NCI-H1436 (cell line): ENCODE data around the gene USP34.

ENCODE experiments used
- DNase-seq: peaks from one replicate; lab custom pipeline; 2025; lab: John Stamatoyannopoulos, UW

Gene USP34

DNA sequence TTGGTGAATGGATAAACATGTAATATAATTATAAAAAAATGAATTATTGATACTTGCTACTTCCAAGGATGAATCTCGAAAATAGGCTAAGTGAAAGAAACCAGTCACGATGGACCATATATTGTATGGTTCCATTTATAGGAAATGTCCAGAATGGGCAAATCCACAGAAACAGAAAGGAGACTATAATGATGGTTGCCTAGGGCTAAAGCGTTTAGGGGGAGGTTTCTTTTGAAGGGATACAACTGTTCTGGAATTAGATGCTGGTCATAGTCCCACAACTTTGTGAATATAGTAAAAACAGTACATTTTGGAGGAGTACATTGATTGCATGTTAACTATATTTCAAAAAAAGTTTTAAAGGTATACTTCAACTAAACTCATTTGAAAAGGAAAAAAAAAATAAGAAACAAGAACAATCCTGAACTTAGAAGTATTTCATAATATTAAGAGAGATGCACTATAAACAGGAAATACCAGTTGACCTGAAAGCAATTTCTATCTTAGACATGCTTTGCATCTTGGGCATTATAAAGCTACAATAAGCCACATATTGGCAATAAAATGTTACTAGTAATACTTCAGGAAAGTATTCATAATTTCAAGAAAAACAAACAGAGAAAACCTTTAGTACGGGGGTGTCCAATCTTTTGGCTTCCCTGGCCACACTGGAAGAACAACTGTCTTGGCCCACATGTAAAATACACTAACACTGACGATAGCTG, 178.9 kb downstream of the USP34 start:
- no peak for DNase-seq

DNA sequence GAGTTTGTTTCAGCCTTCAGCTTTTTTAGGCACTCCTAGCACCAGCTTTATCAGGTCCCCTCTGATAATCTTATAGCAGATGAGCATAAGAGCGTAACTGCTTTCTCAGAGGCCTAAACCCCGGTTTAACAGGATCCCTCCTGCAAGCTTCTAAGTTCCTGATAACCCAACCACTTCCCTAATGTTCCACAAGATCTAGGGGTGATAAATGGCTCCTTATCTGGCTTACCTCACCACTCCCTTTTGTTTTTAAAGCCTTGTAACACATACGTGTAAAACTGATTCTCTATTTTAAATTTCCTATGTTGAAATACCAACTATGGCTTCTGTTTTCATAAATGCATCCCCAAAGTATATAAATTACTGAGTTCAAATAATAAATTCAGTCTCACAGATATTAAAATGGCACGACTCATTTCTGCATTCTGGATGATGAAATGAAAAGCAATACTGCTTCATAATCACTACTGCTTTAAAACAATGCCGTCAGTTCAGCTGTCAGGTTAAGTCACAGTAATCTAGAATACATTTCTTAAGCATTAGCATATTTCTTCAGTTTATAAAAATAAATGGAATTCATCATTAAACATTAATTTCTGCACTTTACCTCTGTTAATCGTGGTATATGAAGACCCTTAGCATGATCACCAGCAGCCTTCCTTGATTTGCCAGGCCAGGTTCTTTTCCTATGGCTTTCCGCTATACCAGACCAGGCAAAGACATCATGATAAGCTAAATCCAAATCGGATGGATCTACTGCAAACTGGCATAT, 182.6 kb downstream of the USP34 start:
- DNase-seq: no peak

DNA sequence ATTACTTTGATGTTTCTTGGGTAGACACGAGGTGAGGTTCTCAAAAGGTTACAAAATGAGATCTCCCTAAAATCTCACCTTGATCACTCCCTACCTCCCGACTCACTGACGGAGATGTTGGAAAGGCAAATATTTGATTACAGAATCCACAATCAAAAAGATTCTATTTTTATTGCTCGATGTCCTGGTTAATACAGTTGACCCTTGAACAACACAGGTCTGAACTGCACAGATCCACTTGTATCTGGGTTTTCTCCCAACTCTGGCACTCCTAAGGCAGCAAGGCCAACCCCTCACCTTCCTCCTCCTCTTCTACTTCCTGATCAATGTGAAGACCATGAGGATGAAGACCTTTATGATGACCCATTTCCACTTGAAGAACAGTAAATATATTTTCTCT, 183.6 kb downstream of the USP34 start:
- DNase-seq: no peak

DNA sequence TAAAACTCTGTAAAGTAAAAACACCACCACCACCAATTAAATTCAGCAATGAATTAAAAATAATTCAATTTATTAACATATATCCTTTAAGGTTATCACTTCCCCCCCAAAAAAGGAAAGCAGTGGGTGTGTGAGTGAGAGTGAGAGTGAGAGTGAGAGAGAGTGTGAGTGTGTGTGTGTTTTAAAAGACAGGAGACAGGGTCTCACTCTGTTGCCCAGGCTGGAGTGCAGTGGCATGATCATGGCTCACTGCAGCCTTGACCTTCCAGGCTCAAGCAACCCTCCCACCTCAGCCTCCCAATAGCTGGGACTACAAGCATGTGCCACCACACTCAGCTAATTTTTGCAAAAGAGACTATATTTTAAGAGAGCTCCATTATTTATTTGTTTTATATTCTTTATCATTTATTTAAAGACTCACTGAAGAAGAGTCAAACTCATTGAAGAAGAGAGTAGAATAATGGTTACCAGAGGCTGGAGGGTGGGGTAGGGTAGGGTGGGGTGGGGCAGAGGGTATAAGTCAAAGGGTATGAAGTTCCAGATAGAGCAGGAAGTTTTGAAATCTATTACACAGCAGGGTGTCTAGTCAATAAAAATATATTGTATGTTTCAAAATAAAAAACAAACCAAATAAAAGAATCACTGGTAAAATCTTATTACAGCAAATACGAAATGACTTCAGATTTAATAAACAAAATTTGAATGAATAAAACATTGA, 187.3 kb downstream of the USP34 start:
- DNase-seq: no peak

DNA sequence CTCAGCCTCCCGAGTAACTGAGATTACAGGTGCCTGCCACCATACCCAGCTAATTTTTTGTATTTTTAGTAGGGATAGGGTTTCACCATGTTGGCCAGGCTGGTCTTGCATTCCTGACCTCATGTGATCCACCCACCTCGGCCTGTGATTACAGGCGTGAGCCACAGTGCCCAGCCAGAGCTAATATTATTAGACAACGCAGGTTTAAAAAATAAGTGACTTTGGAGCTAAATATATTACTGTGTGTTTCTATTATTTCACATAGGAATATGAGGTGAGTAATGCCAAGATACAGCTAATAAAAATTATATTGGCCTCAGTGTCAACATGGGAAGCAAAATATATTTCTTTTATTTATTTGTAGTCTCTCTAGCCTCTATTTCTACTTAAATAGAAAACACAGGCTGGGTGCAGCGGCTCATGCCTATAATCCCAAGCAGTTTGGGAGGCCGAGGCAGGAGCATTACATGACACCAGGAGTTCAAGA, 188.7 kb downstream of the USP34 start:
- no peak for DNase-seq

DNA sequence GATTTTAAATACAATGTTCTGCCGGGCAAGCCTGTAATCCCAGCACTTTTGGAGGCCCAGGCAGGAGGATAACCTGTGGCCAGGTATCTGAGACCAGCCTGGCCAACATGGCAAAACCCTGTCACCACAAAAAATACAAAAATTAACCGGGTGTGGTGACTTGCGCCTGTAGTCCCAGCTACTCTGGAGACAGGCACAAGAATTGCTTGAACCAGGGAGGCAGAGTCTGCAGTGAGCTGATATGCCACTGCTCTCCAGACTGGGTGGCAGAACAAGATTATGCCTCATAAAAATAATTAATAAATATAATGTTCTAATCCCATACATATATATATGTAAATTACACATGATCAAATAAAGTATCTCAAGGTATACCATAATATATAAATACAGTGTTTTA, 189.6 kb downstream of the USP34 start:
- no peak for DNase-seq

DNA sequence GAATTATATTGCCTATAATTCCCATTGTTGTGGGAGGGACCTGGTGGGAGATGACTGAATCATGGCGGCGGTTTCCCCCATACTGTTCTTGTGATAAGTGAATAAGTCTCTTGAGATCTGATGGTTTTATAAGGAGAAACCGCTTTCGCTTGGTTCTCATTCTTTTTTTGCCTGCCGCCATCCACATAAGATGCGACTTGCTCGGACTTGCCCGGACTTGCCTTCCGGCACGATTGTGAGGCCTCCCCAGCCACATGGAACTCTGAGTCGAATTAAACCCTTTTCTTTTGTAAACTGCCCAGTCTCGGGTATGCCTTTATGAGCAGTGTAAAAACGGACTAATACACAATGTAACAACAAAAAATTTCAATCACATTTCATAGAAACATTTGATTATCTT, 193.1 kb downstream of the USP34 start:
- no peak for DNase-seq

DNA sequence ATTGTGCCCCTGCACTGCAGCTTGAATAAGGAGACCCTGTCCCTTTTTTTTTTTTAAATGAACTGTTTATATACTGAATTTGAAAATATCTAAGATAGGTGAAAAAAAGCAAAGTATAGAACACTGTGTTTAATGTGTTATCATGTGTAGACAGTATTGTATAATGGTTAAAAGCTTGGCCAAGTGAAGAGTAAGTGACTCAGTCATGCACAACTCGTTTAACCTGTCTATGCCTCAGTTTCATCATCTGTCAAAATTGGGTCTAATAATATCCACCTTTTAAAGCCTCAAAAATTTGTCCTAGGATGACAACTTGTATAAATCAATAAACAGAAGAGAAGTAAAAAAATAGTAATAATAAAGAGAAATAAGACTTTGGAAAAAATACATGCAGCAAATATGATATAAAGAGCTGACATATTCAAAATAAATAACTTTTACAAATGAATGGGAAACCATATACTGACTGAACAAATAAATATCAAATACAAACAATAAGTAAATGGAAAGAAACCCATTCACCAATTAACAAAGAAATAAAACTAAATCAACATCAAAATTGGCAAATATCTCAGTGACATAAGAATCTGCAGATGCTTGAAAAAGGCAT, 195.2 kb downstream of the USP34 start:
- no peak for DNase-seq

DNA sequence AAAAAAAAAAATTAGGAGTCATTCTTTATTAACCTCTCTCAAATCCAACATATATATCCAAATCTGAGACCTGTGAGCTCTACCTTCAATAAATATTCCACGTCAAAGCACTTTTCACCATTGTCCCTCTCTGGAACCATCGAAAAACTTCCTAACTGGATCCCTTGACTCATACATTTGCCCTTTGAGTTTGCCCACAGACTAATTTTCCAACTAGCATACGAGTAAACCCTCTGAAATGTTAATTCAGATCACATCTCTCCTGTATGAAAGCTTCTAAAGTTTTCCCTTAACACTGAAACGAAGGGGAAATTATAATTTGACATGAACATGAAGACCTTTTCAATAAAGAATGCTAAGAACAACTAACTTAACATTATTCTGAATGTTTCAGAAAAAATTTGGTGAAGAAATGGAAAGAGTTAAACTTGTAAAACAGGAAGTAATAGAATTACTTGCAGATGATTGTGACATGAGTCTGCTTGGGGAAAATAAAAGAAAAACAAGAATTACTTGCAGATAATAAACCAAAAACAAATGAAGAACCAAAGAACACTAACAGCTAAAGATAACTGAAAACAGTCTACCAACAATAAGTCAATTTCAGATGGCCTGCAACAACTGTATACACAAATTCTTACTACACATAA, 198.3 kb downstream of the USP34 start:
- DNase-seq: no peak

DNA sequence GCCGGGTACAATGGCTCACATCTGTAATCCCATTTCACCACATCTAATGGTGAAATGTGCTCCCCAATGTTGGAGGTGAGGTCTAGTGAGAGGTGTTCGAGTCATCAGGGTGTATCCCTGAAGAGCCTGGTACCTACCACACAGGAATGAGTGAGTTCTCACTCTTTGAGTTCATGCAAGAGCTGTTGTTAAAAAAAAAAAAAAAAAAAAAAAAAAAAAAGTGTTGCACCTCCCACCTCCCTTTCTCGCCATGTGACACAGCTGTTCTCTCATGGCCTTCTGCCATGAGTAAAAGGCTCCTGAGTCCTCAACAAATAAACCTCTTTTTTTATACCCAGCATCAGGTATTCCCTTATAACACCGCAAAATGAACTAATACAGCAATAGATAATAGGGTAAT, 202.6 kb downstream of the USP34 start:
- no peak for DNase-seq

DNA sequence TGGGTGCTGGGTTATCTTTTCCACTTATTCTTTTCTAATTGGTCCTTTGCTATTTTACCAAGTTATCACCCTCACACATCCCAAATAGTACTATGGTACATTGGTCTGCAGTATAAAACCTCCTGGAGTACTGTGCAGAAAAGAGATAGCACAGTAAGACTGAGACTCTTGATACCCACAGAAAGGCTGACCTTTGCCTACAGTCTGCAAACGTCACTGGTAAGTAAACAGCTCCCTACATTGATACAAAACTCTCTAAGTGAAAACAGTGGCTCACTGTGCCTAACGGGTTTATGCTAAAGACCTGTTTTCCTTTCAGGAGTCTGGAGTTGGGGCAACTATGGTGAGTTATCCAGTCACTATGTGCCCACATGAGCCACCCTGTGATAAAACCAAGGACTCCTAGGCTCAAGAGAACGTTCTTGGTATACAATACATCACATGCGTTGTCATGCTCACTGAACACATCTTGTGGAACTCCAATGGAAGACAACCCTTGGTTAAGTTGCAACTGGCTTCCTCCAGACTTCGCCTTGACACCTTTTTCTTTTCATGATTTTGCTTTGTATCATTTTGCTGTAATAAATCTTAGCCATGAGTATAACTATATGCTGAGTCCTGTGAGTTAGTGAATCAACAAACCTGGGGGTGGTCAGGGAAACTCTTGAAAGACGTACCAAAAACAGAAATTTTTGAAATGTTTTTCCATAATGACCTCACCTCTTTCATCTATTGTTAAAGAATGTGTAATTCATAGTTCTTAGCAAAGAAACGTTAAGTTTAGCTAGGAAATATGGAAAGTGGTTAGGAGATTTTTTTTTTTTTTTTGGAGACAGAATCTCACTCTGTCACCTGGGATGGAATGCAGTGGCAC, 204.0 kb downstream of the USP34 start:
- no peak for DNase-seq

DNA sequence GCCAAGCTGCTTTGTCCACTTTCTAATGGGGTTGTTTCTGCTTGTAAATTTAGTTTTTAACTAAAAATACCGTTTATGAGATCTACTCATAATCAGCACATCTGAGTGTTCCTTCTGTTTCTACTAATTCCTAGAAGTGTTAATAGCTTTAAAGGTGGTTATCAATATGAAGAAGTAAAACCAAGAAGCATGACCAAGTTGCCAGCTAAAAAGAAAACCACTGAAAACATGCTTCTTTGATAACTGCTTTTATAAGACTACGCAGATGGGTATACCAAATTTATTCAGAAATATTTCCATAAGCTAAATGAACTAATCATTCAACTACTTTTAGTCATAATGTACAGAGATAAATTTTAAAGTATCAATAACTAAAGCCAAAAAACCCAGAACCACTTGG, 207.1 kb downstream of the USP34 start:
- DNase-seq: no peak

DNA sequence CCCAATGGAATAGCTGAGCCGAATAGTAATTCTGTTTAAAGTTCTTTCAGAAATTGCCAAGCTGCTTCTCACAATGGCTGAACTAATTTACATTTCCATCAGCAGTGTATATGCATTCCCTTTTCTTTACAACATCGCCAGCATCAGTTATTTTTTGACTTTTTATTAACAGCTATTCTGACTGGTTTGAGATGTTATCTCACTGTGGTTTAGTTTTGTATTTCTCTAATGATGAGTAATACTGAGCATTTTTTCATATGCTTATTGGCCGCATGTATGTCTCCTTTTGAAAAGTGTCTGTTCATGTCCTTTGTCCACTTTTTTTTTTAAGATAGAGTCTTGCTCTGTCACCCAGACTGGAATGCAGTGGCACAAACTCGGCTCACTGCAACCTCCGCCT, 208.2 kb downstream of the USP34 start:
- no peak for DNase-seq

DNA sequence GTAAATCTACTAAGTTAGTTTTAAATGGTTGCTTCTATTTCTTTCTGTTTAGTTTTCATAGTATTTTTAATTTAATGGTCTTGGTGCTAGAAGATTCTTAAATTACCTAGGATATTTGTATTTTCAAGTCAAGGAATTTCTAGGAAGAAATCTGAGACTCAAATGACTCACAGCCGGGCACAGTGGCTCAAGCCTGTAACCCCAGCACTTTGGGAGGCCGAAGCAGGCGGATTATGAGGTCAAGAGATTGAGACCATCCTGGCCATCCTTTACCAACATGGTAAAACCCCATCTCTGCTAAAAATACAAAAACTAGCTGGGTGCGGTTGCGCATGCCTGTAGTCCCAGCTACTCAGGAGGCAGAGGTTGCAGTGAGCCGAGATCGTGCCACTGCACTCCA, 213.4 kb downstream of the USP34 start:
- no peak for DNase-seq

DNA sequence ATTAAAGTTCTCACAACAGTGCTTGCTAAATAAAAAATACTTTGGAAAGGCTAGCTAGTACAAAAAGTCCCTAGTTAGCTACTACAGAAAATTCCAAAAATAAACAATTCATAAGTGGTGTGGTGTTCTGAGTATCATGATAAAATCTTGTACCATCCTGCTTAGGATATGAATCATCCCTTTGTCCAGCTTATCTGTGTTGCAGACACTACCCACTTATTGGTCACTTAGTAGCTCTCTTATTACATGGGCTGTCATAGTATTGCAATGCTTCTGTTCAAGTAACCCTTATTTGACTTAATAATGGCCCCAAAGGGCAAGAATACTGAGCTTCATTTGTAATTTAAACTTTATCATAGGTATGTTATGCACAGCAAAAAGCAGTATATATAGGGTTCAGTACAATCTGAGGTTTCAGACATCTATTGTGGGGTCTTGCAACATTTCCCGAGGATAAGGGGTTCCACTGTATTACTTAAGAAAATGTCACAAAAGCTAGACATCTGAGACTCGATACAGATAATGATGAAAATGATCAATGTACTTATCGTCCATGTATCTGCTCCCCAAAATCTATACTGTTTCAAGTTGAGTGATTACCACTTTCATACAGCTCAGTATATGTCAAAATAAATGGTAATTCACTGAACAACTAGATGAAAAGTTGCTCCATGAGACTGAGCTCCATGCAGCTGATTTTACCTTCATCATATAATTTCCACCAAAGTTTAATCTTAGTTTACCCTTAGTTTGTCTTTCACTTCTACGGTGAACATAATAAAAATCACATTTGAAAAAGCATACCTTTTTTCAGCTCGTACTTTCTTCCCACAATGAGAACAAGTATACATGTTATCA, 215.1 kb downstream of the USP34 start:
- no peak for DNase-seq

DNA sequence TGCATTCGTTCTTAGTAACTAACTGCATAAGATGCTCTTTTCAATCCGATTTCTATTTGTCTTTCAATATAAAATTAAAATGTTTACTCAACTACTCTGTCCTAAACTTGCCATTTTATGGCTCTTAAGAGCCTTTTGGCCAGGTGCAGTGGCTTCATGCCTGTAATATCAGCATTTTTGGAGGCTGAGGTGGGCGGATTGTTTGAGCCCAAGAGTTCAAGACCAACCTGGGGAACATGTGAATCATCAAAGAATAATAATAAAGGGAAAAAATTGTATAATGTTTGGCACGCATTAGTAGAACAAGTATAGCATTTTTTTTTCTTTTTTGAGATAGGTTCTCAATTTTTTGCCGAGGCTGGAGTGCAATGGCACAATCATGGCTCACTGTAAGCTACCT, 216.4 kb downstream of the USP34 start:
- DNase-seq: no peak

DNA sequence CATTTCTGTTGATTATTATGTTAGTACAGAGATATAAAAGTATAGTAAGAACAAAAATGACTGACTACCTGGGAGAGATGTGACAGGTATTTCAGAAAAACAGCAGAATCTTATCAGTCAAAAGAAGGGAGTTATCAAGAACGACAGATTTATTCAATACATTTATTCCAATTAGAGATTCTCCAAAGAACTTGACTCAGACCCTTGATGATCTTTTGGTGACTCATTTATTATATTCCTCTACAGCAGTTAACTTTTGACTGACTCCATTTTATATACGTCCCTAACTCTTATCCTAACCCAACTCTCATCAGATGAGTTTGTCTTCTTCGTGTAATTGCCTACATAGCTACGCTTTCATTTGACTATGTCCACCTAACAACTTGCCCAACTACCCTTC, 217.8 kb downstream of the USP34 start:
- DNase-seq: no peak

DNA sequence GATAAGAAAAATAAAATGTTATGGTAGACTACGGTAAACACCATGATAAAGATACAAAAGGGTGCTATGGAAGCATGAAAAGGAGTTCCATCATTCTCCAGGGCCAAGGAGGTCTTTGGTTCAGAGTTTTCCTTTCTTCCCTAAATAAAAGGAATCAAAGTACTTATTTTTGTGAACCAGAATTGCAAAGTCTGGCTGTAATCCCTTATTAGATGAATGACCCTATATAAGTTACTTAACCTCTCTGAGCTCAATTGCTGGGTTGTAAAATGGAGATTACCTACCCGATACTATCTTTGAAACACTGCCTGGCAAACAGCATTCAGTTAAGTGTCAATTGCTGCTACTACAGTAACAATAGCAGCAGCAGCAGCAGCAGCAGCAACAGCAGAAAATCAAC, 218.9 kb downstream of the USP34 start:
- no peak for DNase-seq

DNA sequence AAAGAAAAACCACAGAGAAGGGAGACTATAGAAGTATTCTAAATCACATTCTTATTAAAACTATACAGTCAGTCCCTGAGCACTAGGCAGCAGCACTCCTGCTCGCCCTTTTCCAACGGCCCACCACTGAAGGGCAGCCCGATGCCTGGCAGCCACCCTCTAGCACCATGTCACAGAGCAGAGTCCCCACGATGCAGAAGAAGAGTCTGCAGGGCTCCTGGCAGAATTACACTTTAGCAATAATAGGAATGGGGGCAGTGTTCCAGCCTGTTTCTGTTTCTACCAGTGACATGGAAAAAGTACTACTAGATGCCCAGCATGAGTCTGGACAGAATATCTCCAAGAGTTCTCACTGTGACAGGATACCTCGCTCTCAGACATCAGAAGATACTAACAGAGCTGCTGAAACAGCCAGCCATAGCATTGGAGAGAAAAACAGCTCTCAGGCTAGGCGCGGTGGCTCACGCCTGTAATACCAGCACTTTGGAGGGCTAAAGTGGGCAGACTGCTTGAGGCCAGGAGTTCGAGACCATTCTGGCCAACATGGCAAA, 221.3 kb downstream of the USP34 start:
- DNase-seq: no peak
